HG03066 (cell line): ENCODE results near the gene MPRIP.

ENCODE experiments used
- ATAC-seq: cut with Tn5 transposase; IDR thresholded peaks from one replicate; pipeline ENCODE4 v1.9.1; 2021; ENCODE audit warnings: low read depth; ENCODE audit not compliant: unreplicated experiment

Gene MPRIP

GRCh38 chr17:17226451-17227265 lies 184.4 kb downstream of the MPRIP start:
- ATAC-seq = no peak

GRCh38 chr17:17227608-17228520 lies 185.6 kb downstream of the MPRIP start:
- ATAC-seq = no peak

DNA sequence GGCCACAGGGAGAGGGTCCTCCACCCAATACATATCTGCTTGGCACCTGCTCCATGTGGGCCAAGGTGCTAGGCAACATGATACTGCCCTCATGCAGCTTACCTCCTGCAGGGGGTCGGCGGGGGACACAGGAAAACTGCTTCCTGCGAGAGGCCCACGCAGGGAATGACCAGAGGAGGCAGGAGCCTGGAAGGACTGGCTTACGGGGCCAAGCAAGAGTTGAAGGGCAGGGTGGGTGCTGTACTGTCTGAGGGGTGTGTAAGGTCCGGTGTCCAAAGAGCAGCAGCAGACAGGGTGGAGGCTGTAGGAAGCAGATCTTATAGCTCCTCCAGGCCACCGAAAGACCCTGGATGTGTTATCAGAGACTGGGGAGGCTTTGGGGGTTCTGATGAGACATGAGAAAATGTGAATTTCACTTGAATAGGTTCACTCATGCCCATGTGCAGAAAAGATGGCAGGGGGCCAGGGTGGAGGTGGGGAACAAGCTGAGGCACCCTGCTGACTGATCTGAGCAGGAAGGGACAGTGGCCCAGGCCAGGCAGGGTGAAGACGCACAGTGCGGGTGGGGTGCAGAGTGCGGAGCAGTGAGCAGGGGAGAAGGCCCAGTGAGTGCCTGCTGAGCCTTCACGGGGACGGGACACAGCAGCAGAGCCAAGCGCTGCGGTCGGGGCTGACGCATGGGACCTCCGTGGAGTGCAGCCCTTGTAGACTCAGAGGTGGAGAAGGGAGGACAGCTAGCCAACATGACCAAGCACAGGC lies 186.4 kb downstream of the MPRIP start:
- no peak for ATAC-seq

DNA sequence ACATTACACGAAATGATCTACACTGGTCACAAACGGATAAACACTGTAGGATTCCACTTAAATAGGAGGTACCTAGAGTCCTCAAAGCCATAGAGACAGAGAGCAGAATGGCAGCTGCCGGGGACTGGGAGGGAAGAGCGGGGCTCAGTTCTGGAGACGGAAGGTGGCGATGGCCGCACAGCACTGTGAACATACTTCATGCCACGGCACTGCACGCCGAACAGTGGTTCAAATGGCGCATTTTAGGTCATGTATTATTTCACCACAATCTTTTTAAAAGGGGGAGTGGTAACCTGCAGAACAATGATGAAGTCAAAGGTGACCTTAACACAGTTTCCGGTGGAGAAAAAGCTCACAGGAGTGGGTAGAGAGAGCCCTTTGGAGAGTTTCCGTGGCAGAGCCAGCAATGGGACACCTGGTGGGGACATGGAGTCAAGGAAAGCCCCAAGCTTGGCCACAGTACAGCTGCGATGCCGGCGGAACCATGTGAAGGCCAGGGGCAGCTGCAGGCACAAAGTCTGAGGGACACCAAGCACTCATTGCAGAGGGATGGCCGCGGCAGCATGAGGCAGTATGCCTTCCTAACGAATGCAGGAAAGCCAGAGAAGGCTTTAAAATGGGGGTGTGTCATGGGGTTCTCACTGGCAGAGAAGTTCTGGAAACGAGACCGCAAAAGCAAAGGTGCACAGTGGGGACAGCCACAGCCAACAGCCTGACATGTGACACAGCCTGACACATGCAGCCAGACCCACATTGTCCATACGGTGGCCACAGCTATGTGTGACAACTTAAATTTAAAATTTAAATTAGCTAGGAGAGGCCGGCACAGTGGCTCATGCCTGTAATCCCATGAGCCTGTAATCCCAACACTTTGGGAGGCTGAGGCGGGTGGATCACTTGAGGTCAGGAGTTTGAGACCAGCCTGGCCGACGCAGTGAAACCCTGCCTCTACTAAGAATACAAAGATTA lies 187.4 kb downstream of the MPRIP start:
- ATAC-seq = no peak

GRCh38 chr17:17231621-17232302 lies 189.5 kb downstream of the MPRIP start:
- no peak for ATAC-seq

GRCh38 chr17:17232303-17232621 lies 190.0 kb downstream of the MPRIP start:
- ATAC-seq = no peak

- ATAC-seq = no peak
These were observed 193.2 kb downstream of the MPRIP start for GRCh38 chr17:17235212-17236174.

DNA sequence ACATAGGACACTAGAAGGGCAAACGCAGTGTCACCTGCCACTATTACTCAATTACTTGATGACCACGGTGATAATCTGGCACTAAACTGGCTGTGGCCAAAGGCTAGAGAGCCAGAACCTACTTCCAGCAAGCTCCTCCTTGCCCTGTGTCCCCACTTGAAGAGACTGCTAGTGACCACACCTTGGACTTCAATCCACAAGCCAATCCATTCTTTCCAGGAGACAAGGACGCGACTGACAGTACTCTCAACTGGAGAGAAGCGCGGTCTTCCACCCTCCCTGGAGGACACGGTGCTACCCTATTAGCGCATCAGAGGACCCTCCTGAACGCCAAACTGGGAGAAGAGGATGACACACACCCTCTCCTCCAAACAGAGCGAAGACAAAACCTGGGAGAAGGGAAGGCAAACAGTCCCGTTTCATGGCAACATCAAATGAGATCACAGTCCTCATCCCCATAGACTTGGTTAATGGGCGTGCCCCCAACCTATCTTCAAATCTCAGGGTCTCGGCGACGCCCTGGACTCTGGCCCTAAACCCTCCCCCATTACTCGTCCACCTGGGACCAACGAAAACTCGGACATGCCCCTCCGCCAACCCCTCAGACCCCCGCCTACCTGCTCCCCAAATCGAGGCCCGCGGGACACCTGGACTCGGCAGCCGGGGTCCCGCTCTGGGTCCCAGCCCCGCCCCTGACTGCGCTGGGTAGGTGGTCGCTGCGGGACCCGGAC lies 194.2 kb downstream of the MPRIP start:
- ATAC-seq = no peak

DNA sequence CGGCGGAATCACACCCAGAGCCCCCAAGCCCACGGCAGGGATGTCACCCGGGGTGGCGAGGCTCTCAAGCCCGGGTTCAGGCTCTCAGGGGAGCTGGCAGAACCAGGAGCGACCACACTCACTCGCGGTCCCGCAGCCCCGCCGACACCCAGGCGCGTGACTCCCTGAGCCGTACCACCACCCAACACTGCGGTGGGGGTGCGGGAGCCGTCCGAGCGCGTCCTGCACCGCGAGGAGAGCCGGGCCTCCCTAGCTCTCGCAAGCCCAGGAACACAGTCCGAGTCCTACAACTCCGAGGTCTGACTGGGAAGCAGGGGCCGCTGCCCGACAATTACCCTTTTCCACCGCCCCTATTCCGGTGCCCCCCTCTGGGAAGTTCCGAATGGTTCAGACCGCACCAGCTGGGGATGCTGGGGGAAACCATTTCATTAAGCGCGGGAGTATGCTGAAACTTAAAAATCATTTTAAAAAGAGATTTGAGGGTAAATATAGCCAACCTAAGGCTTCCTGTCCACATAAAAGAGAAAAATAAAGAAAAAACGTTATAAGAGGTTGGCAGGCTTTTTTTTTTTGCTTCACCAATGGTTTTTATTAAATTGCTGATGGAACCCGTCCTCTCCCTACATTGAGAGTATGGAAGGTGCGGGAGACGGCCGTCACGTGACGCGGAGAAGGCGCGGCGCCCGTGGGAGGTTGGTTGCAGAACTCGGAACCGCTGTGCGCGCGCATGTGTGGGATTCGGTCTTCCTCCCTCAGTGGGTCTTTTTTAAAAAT lies 195.0 kb downstream of the MPRIP start, which contains the start of gene FLCN:
Gene FLCN, minus strand, starts transcription at position 143 of the 774 bp plus-strand sequence. CDS start 9,031 bp downstream, outside the sequence.
- peak; percentile 72 for ATAC-seq

DNA sequence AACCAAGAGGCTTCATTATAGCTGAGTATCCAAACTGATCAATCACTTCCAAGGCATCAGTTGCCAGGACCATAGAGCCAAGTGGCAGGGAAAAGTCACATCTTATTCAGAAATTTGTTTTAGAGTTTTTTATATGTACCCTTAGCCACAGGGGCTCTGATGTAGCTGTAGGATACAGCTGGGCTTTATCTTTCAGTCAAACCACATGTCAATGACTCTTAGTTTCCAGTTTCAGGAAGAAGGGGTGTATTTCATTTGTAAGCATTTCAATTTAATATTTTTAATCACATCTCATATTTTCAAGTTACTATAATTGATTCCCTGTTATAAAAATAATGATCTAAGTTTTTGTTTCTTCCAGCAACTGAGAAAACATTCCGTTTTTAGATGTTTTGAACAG lies 197.6 kb downstream of the MPRIP start:
- ATAC-seq = no peak

- ATAC-seq = no peak
These were observed 199.4 kb downstream of the MPRIP start for GRCh38 chr17:17241656-17242055.

GRCh38 chr17:17242246-17242645 lies 200.0 kb downstream of the MPRIP start:
- no peak for ATAC-seq
